ENCODE results near the gene UMODL1. TPM values are rescaled to one million over a fixed set of nuclear protein-coding genes. Genes with fewer than 3 reads are reported as not detected.

The UMODL1 gene
- total RNA-seq, 5 donors from 2014 or later (not counting 1 experiment from before 2014, with no cell fraction given) = 0.16 to 0.99 (median 0.82) TPM

DNA sequence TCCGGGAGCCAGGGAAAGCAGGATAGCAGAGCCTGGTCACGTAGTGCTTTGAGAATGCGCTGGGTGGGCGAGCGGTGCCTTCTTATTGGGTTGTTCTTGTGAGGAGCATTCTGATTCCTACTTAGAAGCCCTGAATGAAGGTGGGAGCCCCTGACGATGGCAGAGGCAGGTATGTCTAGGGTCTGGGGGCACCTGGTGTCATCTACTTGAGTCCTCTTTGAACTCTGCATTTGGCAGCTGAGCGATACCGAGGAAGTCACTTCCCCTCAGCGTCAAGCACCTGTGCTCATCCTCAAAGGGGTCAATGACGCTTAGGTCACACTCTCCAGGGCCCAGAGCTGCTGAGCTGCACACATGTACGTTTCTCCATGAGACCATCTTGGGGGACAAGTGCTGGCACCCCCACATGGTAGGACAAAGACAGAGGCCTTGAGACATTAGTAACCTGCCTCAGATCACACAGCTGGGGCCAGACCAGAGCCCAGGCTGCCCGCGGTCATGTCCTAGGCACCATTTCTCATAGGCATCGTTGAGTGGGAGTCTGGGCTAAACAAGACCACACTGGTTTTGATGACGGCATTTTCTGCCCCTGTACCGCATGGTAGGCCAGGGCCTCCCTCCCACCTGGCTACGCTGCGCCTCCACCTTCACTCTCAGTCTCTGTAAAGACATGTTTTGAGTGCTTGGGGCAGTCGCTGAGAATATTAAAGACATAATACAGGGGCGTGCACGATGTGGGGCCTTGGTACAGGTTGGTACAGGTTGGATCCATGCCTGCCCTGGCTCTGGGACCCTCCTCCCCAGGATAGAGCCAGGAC is 78.7 kb downstream of the UMODL1 start:
- H3K36me3 ChIP-seq (ENCODE audit: control insufficient read depth in 2 of 2, extremely low read depth in 1 of 2, insufficient read depth in 1 of 2, low read length in 1 of 2) = no peaks in the 10 kb centered on the region
- Mint-ChIP-seq H3K4me3 (no peak overlapping the region), H3K4me1 (peaks cover 6 to 14% (median 7%) of the 10 kb centered on the region in 3 donors), H3K9me3 (no peaks in the 10 kb centered on the region), H3K36me3 (no peaks in the 10 kb centered on the region), H3K27me3 (no peaks in the 10 kb centered on the region), H3K27ac (no peak overlapping the region)
- H3K27me3 ChIP-seq (replicated peaks in 1 of 2; ENCODE audit: control insufficient read depth in 2 of 2, extremely low read depth in 1 of 2, insufficient read depth in 2 of 2, low read length in 1 of 2) = peaks cover 0 to 27% of the 10 kb centered on the region in 2 experiments
- no peak overlapping the region for H3K27ac ChIP-seq (ENCODE audit: low read length)
- ChIA-PET CTCF (no interaction called here), POLR2A (no interaction called here)
- ATAC-seq (replicated peaks in 1 of 4) (no peak), DNase-seq (peak in 1 of 35 experiments; percentile 13)
- no peaks in the 10 kb centered on the region for H3K9me3 ChIP-seq
- 66% methylated on average over 12 of the region's 21 CpGs for WGBS (ENCODE audit: insufficient coverage)
- H3K4me3 ChIP-seq (ENCODE audit: control insufficient read depth in 1 of 2, extremely low read depth in 1 of 2, low read length in 1 of 2) = no peak overlapping the region
- H3K4me1 ChIP-seq (ENCODE audit: control insufficient read depth in 1 of 2, extremely low read depth in 1 of 2, insufficient read depth in 2 of 2, low read length in 2 of 2) = peaks cover 2 to 11% of the 10 kb centered on the region in 2 experiments

DNA sequence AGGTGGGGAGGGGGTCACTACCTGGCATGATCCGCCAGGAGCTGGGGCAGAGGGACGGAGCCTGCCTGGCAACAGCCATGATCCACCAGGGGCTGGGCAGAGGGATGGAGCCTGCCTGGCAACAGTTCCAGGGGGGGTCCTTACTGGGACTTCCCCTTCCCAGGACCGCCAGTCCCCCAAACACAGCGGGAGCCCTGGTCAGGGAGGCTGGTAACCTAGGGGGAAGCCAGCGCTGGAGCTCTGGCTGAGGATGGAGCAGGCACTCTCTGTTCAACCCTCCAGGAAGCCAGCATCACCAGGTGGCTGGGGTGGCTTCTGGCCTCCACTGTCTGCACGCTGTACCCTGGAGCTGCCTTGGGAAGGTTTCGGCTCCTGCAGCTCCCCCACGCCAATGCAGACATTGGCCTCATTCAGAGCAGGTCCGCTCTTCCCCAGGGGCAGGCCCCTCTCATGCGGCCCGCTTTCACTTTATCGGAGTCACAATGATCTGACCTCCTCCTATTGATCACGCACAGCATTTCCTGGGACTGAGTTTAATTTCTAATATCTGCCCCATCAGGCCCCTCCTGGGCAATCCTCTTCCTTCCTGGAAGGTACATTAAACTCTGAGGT is 79.5 kb downstream of the UMODL1 start:
- Mint-ChIP-seq H3K27me3 (peaks cover 0 to 2% of the 10 kb centered on the region in 2 donors), H3K27ac (no peak overlapping the region), H3K4me1 (peaks cover 3 to 9% (median 4%) of the 10 kb centered on the region in 3 donors), H3K4me3 (no peak overlapping the region), H3K36me3 (no peaks in the 10 kb centered on the region), H3K9me3 (no peaks in the 10 kb centered on the region)
- no peak overlapping the region for H3K4me3 ChIP-seq (ENCODE audit: control insufficient read depth in 1 of 2, extremely low read depth in 1 of 2, low read length in 1 of 2)
- no peak for ATAC-seq (replicated peaks in 1 of 4)
- H3K4me1 ChIP-seq (ENCODE audit: control insufficient read depth in 1 of 2, extremely low read depth in 1 of 2, insufficient read depth in 2 of 2, low read length in 2 of 2) = peaks cover 2 to 7% of the 10 kb centered on the region in 2 experiments
- CTCF ChIA-PET = no interaction called here
- no peaks in the 10 kb centered on the region for H3K36me3 ChIP-seq (ENCODE audit: control insufficient read depth in 2 of 2, extremely low read depth in 1 of 2, insufficient read depth in 1 of 2, low read length in 1 of 2)
- POLR2A ChIA-PET = no interaction called here
- 96% methylated on average over 8 of the region's 13 CpGs for WGBS (ENCODE audit: insufficient coverage)
- DNase-seq = peak in 1 of 35 experiments; percentile 14
- peaks cover 0 to 32% of the 10 kb centered on the region in 2 experiments for H3K27me3 ChIP-seq (replicated peaks in 1 of 2; ENCODE audit: control insufficient read depth in 2 of 2, extremely low read depth in 1 of 2, insufficient read depth in 2 of 2, low read length in 1 of 2)
- H3K9me3 ChIP-seq = no peaks in the 10 kb centered on the region
- no peak overlapping the region for H3K27ac ChIP-seq (ENCODE audit: low read length)

DNA sequence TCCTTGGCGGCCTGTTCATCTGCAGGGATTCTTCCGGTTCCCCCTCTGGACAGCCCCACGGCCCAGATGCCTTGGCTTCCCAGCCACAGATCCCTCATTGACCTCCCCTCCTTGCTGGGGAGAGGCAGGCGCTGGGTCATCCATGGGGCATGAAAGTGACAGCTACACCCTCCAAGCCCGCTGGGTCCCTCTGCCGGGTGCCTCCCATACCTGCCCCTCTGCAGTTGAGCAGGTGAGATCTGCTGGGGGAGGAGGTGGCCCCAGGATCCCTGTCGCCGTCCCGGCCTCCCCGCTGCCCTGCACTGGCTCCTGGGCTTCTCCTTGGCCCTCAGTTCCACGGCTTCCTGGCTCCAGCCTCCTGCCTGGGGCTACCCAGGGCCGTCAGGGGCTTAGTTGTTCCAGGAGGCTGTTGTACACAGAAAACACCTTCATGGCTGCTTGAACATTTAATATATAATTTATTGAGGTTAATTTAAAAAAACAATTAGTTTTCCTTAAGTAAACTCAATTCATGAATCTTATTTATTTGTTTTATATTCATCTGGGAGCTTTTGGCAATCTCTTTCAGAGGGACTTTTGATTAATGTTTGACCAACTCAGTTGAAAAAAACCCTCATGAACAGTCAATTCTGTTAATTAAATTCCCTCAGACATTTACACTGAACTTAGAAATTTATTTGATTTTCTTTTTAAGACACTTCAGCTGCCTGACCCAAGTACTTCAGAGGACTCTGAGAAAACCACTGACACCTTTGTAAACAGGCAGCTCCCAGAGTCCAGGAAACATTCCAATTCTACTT is 80.2 kb downstream of the UMODL1 start:
- Mint-ChIP-seq H3K4me1 (peaks cover 0 to 4% (median 3%) of the 10 kb centered on the region in 3 donors), H3K4me3 (no peak overlapping the region), H3K27ac (no peak overlapping the region), H3K36me3 (no peaks in the 10 kb centered on the region), H3K27me3 (peaks cover 0 to 2% of the 10 kb centered on the region in 2 donors), H3K9me3 (no peaks in the 10 kb centered on the region)
- Histone ChIP-seq H3K4me3 (ENCODE audit: control insufficient read depth in 1 of 2, extremely low read depth in 1 of 2, low read length in 1 of 2) (no peak overlapping the region), H3K36me3 (ENCODE audit: control insufficient read depth in 2 of 2, extremely low read depth in 1 of 2, insufficient read depth in 1 of 2, low read length in 1 of 2) (no peaks in the 10 kb centered on the region), H3K27me3 (replicated peaks in 1 of 2; ENCODE audit: control insufficient read depth in 2 of 2, extremely low read depth in 1 of 2, insufficient read depth in 2 of 2, low read length in 1 of 2) (peaks cover 0 to 36% of the 10 kb centered on the region in 2 experiments), H3K27ac (ENCODE audit: low read length) (no peak overlapping the region), H3K9me3 (no peaks in the 10 kb centered on the region), H3K4me1 (ENCODE audit: control insufficient read depth in 1 of 2, extremely low read depth in 1 of 2, insufficient read depth in 2 of 2, low read length in 2 of 2) (peaks cover 0 to 3% of the 10 kb centered on the region in 2 experiments)
- WGBS (ENCODE audit: insufficient coverage) = 86% methylated on average over 10 of the region's 12 CpGs
- POLR2A ChIA-PET = no interaction called here
- ATAC-seq (replicated peaks in 1 of 4) (no peak), DNase-seq (peak in 1 of 35 experiments; percentile 16)
- CTCF ChIA-PET = no interaction called here

DNA sequence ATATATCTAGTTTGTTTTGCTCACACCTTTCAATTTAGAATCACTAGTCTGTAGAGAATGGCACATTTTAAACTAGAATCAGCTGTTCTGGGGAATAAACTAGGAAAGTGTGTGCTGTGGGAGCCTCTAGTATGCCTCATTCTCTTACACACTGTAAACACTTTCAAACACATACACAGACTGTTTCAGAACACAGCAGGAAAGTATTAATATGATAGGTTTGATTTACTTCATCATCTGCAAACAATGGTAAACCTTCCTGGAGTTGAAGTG is 80.8 kb downstream of the UMODL1 start:
- no peak for DNase-seq
- H3K27ac ChIP-seq (ENCODE audit: low read length) = no peak overlapping the region
- no peak overlapping the region for H3K4me3 ChIP-seq (ENCODE audit: control insufficient read depth in 1 of 2, extremely low read depth in 1 of 2, low read length in 1 of 2)
- no peaks in the 10 kb centered on the region for H3K36me3 Mint-ChIP-seq
- ChIA-PET CTCF (interaction anchor here in 1 of 2 donors (0.9 kb wide), 1 partner anchor 107 kb away, joined by 3 read pairs; no protein-coding TSS in a partner anchor), POLR2A (no interaction called here)
- H3K4me1 ChIP-seq (ENCODE audit: control insufficient read depth in 1 of 2, extremely low read depth in 1 of 2, insufficient read depth in 2 of 2, low read length in 2 of 2) = peaks cover 0 to 3% of the 10 kb centered on the region in 2 experiments
- no peak overlapping the region for H3K27ac Mint-ChIP-seq
- H3K4me3 Mint-ChIP-seq = no peak overlapping the region
- peaks cover 0 to 2% of the 10 kb centered on the region in 2 donors for H3K27me3 Mint-ChIP-seq
- peaks cover 0 to 35% of the 10 kb centered on the region in 2 experiments for H3K27me3 ChIP-seq (replicated peaks in 1 of 2; ENCODE audit: control insufficient read depth in 2 of 2, extremely low read depth in 1 of 2, insufficient read depth in 2 of 2, low read length in 1 of 2)
- H3K9me3 ChIP-seq = no peaks in the 10 kb centered on the region
- H3K36me3 ChIP-seq (ENCODE audit: control insufficient read depth in 2 of 2, extremely low read depth in 1 of 2, insufficient read depth in 1 of 2, low read length in 1 of 2) = no peaks in the 10 kb centered on the region
- ATAC-seq (replicated peaks in 1 of 4) = no peak
- peaks cover 0 to 4% (median 3%) of the 10 kb centered on the region in 3 donors for H3K4me1 Mint-ChIP-seq
- H3K9me3 Mint-ChIP-seq = no peaks in the 10 kb centered on the region

DNA sequence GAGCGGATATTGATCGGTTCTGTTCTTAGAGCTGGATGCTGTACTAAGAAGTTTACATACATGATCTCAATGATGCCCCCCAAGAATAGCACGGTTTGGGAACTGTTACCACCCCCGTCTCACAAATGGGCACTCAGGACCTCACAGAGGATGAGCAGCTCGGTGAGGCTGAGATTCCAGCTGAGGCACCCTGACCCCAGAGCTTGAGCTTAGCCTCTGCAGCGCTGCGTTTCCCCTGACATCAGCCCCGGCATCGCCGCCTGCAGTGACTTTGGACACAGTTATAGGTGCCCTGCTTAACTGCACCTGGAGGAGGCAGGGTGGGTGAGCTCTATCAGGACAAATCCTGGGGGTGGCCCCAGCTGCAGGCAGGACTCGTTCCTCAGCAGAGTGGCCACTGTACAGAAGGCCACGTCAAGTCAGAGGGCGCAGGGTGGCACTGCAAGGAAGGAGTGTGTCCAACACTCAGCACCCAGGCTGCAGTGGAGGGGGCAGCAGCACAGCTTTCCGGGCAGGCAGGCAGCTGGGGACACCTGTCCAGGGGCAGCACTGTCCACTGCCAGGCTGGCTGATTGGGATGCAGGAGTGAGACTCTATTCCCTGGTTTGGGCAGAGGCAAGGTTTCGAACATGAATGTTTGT is 82.0 kb downstream of the UMODL1 start:
- POLR2A ChIA-PET = no interaction called here
- H3K4me3 ChIP-seq (ENCODE audit: control insufficient read depth in 1 of 2, extremely low read depth in 1 of 2, low read length in 1 of 2) = no peak overlapping the region
- Mint-ChIP-seq H3K27ac (no peak overlapping the region), H3K9me3 (no peaks in the 10 kb centered on the region), H3K27me3 (peaks cover 0 to 2% of the 10 kb centered on the region in 2 donors), H3K36me3 (no peaks in the 10 kb centered on the region), H3K4me1 (peaks cover 0 to 3% (median 0%) of the 10 kb centered on the region in 3 donors), H3K4me3 (no peak overlapping the region)
- peaks cover 0 to 3% of the 10 kb centered on the region in 2 experiments for H3K4me1 ChIP-seq (ENCODE audit: control insufficient read depth in 1 of 2, extremely low read depth in 1 of 2, insufficient read depth in 2 of 2, low read length in 2 of 2)
- ATAC-seq (replicated peaks in 1 of 4) (no peak), DNase-seq (no peak)
- 88% methylated on average over 15 of the region's 15 CpGs for WGBS (ENCODE audit: insufficient coverage)
- no peak overlapping the region for H3K27ac ChIP-seq (ENCODE audit: low read length)
- no peaks in the 10 kb centered on the region for H3K36me3 ChIP-seq (ENCODE audit: control insufficient read depth in 2 of 2, extremely low read depth in 1 of 2, insufficient read depth in 1 of 2, low read length in 1 of 2)
- H3K9me3 ChIP-seq = no peaks in the 10 kb centered on the region
- H3K27me3 ChIP-seq (replicated peaks in 1 of 2; ENCODE audit: control insufficient read depth in 2 of 2, extremely low read depth in 1 of 2, insufficient read depth in 2 of 2, low read length in 1 of 2) = peaks cover 0 to 34% of the 10 kb centered on the region in 2 experiments
- CTCF ChIA-PET = interaction anchor here in 1 of 2 donors (0.6 kb wide), 1 partner anchor 10 kb away, joined by 3 read pairs; no protein-coding TSS in a partner anchor

DNA sequence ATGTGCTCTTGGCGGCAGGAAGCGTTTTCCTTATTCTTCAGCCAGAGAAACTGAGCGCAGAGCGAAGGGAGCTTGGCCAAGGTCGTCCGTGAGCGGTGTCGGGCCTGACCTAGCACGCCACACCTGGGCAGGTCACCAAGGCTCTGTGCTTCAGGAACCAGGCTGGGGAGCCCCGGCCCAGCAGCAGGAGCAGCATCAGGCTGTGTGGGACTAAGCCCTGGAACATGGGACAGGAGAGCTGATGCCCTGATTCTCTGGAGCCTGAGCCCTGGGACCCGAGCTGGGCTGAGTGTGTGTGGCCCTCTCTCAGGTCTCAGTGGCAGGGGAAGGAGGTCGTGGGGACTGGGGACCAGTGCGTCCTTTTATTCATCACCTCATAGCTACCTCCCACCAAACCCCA is 82.6 kb downstream of the UMODL1 start:
- no peaks in the 10 kb centered on the region for H3K9me3 ChIP-seq
- H3K36me3 Mint-ChIP-seq = no peaks in the 10 kb centered on the region
- no peak overlapping the region for H3K27ac ChIP-seq (ENCODE audit: low read length)
- peaks cover 0 to 3% of the 10 kb centered on the region in 2 experiments for H3K4me1 ChIP-seq (ENCODE audit: control insufficient read depth in 1 of 2, extremely low read depth in 1 of 2, insufficient read depth in 2 of 2, low read length in 2 of 2)
- no peaks in the 10 kb centered on the region for H3K36me3 ChIP-seq (ENCODE audit: control insufficient read depth in 2 of 2, extremely low read depth in 1 of 2, insufficient read depth in 1 of 2, low read length in 1 of 2)
- ATAC-seq (replicated peaks in 1 of 4) = no peak
- H3K27me3 Mint-ChIP-seq = peaks cover 0 to 2% of the 10 kb centered on the region in 2 donors
- no peak overlapping the region for H3K4me3 ChIP-seq (ENCODE audit: control insufficient read depth in 1 of 2, extremely low read depth in 1 of 2, low read length in 1 of 2)
- WGBS (ENCODE audit: insufficient coverage) = 92% methylated on average over 10 of the region's 13 CpGs
- no peak overlapping the region for H3K4me3 Mint-ChIP-seq
- ChIA-PET POLR2A (no interaction called here), CTCF (no interaction called here)
- no peaks in the 10 kb centered on the region for H3K9me3 Mint-ChIP-seq
- peaks cover 0 to 35% of the 10 kb centered on the region in 2 experiments for H3K27me3 ChIP-seq (replicated peaks in 1 of 2; ENCODE audit: control insufficient read depth in 2 of 2, extremely low read depth in 1 of 2, insufficient read depth in 2 of 2, low read length in 1 of 2)
- DNase-seq = no peak
- peaks cover 0 to 3% (median 0%) of the 10 kb centered on the region in 3 donors for H3K4me1 Mint-ChIP-seq
- H3K27ac Mint-ChIP-seq = no peak overlapping the region

Data from T-cell (primary cell).